Measurements from ENCODE around the gene ZDHHC14.
"Not testable (repeated sequence)": the region's sequence is repeated elsewhere in the genome, so short reads cannot be mapped to it uniquely, and the experiment has no call there.

ZDHHC14 gene

GRCh38 chr6:157447735-157448134 is 66.7 kb downstream of the ZDHHC14 start:
- no peak for DNase-seq

DNA sequence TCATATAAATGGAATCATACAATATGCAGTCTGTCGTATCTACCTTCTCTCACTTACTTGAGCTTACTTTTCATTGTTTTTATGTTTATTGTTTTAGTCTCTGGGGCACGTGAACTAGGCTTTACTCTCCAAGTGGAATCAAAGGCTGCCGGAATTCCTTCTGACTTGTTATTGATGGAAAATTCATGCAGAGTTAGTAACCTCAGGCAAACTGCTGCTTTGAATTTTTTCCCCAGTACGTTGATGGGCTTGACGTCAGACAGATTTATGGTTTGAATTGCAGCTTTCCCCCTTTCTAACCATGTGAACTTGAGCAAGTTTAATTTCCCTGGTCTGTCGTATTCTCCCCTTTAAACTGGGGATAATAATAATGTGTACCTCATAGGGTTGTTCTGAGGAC is 68.6 kb downstream of the ZDHHC14 start:
- DNase-seq: no peak

DNA sequence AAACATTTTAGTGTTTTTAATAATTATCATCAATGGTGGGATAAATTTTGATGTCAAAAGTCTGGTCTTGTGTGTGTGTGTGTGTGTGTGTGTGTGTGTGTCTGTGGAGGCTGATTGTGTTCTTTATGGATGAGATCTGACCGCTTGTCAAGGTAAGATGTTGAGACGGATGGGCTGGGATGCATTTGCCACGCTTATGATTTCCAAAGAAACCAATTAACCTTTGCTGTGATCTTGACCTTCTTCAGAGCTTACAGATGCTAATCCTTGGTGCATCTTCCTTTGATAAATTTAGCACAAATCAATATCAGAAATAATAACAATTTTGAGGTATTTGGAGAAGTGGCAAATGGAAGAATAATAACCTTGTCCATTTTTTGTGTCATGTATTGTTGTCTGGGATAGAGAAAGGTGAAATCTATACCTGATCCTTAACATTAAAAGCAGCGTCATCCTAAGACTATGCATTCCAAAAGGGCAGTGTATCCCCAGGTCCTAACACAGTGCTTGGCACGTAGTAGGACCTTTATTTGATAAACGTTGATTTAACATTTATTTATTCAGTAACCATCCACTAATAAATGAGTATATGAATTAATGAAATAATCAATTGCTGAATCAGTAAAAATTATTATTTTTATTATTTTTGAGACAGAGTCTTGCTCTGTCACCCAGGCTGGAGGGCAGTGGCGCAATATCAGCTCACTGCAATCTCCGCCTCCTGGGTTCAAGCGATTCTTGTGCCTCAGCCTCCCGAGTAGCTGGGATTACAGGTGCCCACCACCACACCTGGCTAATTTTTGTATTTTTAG is 70.1 kb downstream of the ZDHHC14 start:
- no peak for DNase-seq

GRCh38 chr6:157452096-157452495 is 71.1 kb downstream of the ZDHHC14 start:
- no peak for DNase-seq

DNA sequence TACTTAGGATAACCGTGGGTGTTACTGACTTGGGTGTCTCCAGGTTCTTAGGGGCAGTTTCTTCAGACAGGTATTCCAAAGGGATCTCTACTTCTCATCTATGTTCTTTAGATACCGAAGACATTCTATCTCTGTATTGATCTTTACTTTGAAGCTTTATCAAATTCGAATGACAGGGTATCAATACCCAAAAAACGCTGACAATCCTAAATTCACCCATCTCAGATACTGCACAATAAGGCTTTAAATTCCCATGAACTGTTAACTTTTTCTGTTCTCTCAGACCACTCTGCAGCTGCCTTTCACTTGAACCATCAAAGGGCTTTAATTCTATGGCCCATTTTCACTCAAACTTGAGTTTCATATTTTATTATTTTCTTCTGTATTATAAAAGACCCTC is 72.1 kb downstream of the ZDHHC14 start:
- DNase-seq: no peak

- DNase-seq: no peak
These were observed 73.0 kb downstream of the ZDHHC14 start for GRCh38 chr6:157453978-157454377.

- DNase-seq: no peak
These were observed 74.0 kb downstream of the ZDHHC14 start for GRCh38 chr6:157454762-157455714.

DNA sequence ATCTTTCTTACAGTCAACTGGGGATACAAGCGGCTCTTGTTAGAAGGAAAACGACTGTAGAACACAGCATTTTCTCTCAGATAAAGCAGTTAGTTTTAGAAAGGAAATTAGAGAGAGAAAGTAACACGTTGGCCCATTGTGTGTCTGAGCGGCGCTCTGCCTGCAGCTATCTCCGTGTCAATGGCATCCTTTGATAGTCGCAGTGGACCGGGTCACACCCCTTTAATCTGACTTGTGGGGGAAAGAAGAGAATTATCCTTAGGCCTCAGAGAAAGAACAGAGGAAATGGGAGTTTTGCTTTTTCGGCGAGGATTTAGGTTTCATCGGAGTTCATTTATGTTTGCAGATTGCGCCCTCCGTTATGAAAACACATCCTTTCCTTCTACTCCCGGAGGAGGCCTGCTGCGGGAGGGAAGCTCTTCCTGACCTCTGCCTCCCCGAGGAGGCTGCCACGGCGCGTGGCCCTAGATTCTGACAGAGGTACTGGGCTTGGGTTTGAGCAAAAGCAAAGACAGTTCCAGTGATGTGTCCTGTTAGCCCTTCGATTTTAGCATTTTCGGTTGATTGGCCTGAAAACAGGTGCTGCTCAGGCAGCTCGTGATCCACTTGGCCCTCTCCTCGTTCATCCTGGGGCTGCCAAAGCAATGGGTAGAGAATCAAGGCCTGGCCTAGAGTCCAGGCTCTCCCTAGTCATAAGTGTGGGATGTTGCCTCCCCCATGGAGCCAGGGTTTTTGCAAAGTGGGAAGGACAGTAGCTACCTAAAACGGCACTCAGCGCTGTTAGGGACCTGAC is 74.9 kb downstream of the ZDHHC14 start:
- no peak for DNase-seq

DNA sequence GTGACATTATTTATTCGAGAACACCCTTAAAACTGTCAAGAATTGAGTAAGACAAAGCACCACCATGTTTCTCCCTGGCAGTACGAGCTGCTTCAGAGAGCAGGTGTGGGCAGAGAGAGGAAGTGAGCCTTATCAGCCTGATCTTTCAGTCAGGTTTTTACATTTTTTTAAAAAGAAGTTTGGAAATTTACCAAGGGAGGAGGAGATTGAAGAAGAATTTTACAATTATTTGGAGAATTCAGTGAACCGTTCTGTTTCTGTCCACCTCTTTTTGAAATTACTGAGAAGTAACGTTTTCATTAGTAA is 75.5 kb downstream of the ZDHHC14 start:
- DNase-seq: no peak

DNA sequence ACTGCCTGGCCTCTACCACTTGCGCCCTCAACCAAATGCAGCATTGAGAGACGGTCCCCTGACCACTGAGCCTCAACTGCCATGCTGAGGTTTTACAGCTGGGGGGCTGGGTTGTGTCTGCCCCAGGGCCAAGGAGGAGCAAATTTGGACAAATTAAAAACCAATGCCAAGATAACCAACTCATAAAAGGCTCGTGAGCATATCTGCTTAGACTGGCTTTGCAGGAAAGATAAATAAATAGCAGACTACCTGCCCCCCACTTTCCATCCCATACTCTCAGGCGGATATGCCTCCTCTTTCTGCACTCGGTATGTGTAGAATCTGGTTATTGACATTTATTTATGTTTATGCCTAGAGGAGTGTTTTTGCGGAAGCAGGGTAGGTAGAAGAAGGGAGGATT is 76.8 kb downstream of the ZDHHC14 start:
- no peak for DNase-seq

DNA sequence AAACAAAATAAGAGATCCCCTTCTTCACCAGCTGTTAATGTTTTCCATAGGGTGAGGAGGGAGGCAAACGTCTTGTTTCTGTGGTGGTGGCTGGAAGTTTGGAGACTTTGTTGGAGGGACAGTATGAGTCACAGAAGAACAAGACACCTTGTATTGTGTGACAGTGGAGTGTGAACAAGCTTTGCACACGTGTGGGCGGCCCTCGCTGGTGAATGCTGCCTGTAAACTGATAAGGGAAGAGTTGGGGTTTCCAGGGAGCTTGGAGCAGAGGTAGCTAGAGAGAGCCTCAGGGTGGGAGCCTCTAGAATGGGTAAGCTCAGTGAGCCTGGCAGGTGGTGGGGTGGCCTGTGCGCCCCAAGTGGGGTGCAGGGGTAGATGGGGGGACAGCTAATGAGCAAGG is 78.3 kb downstream of the ZDHHC14 start:
- no peak for DNase-seq

GRCh38 chr6:157460182-157460999 is 79.4 kb downstream of the ZDHHC14 start:
- DNase-seq: no peak

DNA sequence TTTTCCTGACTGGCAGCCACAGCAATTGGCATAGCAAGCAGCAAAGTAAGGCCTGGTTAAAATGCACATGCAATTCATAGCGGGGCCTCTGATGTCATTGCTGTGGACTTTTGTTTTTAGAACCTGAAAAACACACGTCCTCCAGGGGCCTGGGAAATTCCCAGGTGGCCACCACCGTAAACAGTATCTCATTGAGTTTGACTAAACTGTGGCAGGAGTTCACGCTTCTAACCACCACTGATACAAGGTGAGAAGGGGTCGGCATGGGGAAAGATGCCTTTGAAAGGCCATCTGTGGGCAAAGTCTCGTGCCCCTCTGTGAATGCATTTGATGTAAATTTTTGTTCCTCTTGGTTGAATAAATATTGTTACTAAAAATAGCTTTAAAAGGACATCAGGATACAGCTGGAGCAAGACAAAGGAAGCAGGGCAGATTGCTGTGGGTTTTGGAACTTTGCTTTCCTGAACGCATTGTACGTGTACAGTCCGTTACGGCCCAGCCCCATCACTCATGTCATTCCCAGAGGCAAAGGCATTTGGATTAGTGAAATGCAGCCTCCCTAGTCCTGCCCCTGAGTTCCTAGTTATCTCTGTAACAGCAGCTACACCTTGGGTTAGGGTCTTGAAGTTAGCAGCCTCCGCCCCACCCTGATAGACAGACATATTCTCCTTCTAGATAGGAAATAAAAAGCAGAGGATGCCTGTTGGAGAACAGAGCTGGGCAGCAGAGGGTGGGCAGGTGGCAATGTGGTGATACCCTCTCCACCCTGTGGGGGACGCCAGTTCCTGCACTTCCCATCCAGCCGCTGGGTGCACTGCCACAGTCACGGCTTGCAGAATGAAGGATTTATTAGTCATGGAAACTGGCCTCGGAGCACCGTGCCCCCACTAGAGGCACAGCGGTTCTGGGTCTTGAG is 80.3 kb downstream of the ZDHHC14 start:
- DNase-seq: no peak

DNA sequence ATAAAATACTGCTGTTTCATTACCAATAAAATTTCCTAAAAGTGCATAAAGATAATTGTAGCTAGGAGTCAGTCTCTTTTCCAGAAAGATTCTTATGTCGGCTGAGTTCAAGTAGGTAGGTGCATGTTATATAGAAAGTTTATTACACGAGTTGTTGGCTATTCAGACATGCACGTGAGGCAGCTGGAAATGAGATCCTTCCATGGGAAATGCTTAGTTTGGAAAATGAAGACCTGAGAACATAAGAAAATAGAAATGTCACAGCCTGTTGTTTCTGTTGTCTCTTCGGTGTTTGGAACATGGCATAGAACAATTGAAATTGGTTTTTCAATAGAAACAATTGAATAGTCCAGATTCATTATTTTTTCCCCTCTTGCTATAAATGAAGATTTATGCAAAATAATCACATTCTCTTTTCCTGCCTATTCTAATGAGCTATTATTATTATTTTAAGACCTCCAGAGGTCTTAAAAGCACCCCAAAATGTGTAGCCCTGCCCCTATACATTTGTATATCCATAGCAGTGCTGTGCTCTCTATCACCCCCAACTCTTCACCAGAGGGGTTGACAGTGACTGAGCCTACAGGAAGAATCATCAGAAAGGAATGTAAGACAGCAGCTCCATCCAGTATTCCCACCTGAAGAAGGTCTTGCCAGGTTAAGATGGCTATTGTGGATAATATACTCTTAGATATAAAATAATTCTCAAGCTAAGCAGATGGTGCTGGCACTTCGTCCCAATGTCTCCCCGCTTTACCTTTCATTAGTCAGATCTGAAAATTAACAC is 82.2 kb downstream of the ZDHHC14 start:
- DNase-seq: no peak

DNA sequence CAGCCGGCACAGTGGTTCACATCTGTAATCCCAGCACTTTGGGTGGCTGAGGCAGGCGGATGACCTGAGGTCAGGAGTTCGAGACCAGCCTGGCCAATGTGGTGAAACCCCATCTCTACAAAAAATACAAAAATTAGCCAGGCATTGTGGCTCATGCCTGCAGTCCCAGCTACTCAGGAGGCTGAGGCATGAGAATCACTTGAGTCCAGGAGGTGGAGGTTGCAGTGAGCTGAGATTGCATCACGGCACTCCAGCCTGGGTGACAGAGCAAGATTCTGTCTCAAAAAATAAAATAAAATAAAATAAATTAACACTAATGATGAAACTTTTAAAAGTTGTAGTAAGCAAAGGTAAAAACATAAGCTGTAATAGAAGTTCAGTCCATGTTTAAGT is 82.7 kb downstream of the ZDHHC14 start:
- DNase-seq: not testable (repeated sequence)

GRCh38 chr6:157464653-157465535 is 83.9 kb downstream of the ZDHHC14 start:
- no peak for DNase-seq

- no peak for DNase-seq
These were observed 85.3 kb downstream of the ZDHHC14 start for GRCh38 chr6:157466342-157466648.

GRCh38 chr6:157467339-157467738 is 86.3 kb downstream of the ZDHHC14 start:
- DNase-seq: not testable (repeated sequence)

- no peak for DNase-seq
These were observed 87.1 kb downstream of the ZDHHC14 start for GRCh38 chr6:157468054-157468453.

- no peak for DNase-seq
These were observed 87.6 kb downstream of the ZDHHC14 start for GRCh38 chr6:157468574-157468973.
